ENCODE results near the gene NDEL1.
"Not testable (repeated sequence)": the region's sequence is repeated elsewhere in the genome, so short reads cannot be mapped to it uniquely, and the experiment has no call there.

Gene NDEL1, protein sequence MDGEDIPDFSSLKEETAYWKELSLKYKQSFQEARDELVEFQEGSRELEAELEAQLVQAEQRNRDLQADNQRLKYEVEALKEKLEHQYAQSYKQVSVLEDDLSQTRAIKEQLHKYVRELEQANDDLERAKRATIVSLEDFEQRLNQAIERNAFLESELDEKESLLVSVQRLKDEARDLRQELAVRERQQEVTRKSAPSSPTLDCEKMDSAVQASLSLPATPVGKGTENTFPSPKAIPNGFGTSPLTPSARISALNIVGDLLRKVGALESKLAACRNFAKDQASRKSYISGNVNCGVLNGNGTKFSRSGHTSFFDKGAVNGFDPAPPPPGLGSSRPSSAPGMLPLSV

GRCh38 chr17:8435245-8436168 lies at the start of gene NDEL1:
Gene NDEL1, plus strand, starts transcription at chr17:8435884. Its CDS starts 8,388 bp downstream, at chr17:8444272.
- DNase-seq: peak; percentile 98 to 100

GRCh38 chr17:8386841-8387240 lies 48.8 kb upstream of the NDEL1 start:
- no peak for DNase-seq

GRCh38 chr17:8387914-8388651 lies 47.6 kb upstream of the NDEL1 start:
- DNase-seq: no peak

GRCh38 chr17:8391711-8392110 lies 44.0 kb upstream of the NDEL1 start:
- no peak for DNase-seq

DNA sequence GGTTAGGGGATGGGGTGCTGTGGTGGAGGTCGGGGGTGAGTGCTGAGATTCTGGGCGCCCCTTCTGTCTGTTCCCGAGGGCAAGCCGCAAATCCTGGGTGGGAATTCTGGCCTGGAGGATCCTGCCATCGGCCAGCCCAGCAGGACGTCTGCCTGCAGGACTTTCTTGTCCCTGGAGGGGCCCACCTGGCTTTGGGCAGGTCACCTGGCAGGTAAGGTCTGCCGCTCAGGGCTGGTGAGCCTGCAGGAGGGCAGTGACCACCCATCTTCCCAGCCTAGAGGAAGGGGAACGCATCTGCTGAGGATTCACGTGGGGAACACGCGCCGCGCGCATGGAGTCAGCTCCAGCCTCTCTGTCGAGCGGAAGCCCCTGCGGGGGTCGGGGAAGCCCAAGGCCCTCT lies 43.4 kb upstream of the NDEL1 start:
- no peak for DNase-seq

GRCh38 chr17:8392674-8393469 lies 42.8 kb upstream of the NDEL1 start:
- DNase-seq: no peak

GRCh38 chr17:8393470-8394231 lies 42.0 kb upstream of the NDEL1 start:
- DNase-seq: peak in 1 of 2 experiments; percentile 42

- not testable (repeated sequence) for DNase-seq
Observed at GRCh38 chr17:8394497-8394896, 41.2 kb upstream of the NDEL1 start.

GRCh38 chr17:8397636-8398035 lies 38.0 kb upstream of the NDEL1 start, which contains the start of gene RNF222:
Gene RNF222, minus strand, starts transcription at chr17:8397827. Its CDS starts 4,366 bp downstream, at chr17:8393461.
- no peak for DNase-seq

- no peak for DNase-seq
Observed at GRCh38 chr17:8398980-8399379, 36.7 kb upstream of the NDEL1 start.

GRCh38 chr17:8401107-8401506 lies 34.6 kb upstream of the NDEL1 start:
- DNase-seq: no peak

GRCh38 chr17:8402921-8403536 lies 32.7 kb upstream of the NDEL1 start:
- DNase-seq: no peak

GRCh38 chr17:8405499-8406016 lies 30.1 kb upstream of the NDEL1 start:
- DNase-seq: no peak

DNA sequence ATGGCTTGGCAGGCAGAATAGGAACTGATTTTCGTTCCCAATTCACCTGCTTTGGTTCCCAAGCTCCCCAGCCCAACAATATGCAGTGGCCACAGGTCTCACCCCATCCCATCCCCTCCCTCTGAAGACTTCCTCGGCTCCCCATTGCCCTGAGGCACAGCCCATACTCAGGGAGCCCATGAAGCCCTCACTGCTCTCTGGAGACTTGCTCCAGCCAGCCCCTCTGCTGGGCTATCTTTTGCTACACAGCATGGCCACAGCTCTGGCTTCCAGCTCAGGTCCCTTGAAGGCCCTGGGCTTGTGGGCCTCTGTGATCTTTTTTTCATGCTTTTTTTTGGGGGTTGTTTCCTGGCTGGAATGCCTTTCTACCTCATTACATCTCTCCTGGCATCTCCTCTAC lies 29.5 kb upstream of the NDEL1 start:
- DNase-seq: no peak

DNA sequence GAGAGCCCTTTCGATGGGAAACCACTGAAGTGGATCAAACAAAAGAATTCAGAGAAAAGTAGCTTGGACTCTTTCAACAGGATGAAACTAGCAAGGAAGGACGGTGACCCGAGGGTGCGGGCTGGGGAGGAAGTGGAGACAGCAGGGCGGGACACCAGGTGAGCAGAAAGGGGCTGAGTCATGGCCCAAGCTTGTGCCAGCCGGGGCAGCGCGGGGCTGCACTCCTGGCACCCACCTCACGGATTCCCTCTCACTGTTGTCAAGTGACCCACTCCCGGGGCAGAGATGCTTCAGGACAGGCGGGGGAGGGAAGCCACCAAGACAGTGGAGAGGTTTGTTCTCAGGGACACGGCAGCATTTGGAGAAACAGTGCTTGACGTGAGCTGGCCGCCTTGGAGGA lies 27.3 kb upstream of the NDEL1 start:
- no peak for DNase-seq

- peak; percentile 58 to 75 for DNase-seq
Observed at GRCh38 chr17:8409966-8410882, 25.5 kb upstream of the NDEL1 start.

GRCh38 chr17:8410883-8411238 lies 24.8 kb upstream of the NDEL1 start:
- DNase-seq: no peak

DNA sequence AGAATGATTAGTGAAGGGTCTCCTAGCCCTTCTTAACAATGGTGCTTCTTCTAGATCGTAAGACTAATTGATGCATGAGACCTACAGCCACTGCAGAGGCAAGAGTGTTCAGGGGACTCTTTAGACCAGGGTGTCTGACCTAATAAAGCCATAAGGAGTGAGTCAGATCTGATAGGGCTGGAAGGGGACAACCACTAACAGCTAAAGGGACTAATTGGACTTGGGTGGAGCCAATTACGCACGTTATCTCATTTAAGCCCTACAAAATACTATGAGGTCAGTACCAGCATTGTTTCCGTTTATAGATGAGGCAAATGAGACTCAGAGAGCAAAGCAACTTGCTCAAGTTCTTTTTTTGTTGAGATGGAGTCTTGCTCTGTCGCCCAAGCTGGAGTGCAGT lies 23.6 kb upstream of the NDEL1 start:
- DNase-seq: no peak

- no peak for DNase-seq
Observed at GRCh38 chr17:8413328-8413727, 22.4 kb upstream of the NDEL1 start.

- no peak for DNase-seq
Observed at GRCh38 chr17:8413938-8414337, 21.7 kb upstream of the NDEL1 start.

Data from stimulated activated CD4-positive, alpha-beta T cell treated with anti-CD3 and anti-CD28 coated beads, Interleukin-4, amount 100 ng/mL, for 4 hours (primary cell).